ENCODE measurements around the gene SLCO4A1.

DNA sequence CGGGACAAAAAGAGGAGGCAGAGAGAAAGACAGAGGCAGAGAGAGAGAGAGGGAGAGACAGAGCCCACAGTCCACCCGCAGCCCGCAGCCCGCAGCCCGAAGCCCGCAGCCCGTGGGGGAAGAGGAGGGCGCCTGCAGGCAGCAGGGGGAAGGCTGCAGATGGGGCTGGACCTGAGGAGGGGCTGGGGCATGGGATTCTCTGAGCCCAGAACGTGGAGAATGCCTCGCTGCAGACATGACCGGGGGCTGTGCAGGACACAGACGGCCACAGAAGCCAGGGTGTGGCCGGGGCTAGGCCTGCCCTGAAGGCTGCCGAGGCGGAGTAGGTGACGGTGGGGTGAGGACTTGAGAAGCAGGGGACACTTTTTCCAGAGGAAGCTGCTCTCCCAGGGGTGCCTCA is 6.5 kb upstream of the SLCO4A1 start:
- no peak for TF ChIP-seq CTCF (IDR thresholded peaks at IDR 0.05; ENCODE audit: poor library complexity)
- TF ChIP-seq EZH2 (IDR thresholded peaks at IDR 0.05; ENCODE audit: borderline replicate concordance) = no peak
